Mesenchymal stem cell (in vitro differentiated cells and primary cell): Measurements from ENCODE around the gene LARP1B.
A peak's percentile ranks its signal among the peaks of the same experiment; 100 is the strongest.
"Not testable (repeated sequence)": the region's sequence is repeated elsewhere in the genome, so short reads cannot be mapped to it uniquely, and the experiment has no call there.

ENCODE experiments used
- DNase-seq: peaks from one replicate; pipeline ENCODE4 v3.0.0-alpha.2; 2013
- H2AFZ ChIP-seq: one replicate; pipeline ENCODE4 v1.6.1; 2013; ENCODE audit warnings: low read depth, mild to moderate bottlenecking, control low read depth, inconsistent platforms, low read length, moderate library complexity
- H2AK5ac ChIP-seq: 2 replicates; pipeline ENCODE4 v1.6.1; 2013; ENCODE audit warnings: low read length, moderate library complexity, mild to moderate bottlenecking, inconsistent platforms; ENCODE audit not compliant: severe bottlenecking
- H2BK120ac ChIP-seq: one replicate; pipeline ENCODE4 v1.6.1; 2013; ENCODE audit warnings: low read depth, mild to moderate bottlenecking, inconsistent platforms, low read length, moderate library complexity
- H2BK12ac ChIP-seq, 2 experiments: one replicate each; pipeline ENCODE4 v1.6.1; 2013; ENCODE audit warnings: inconsistent platforms in 2 of 2, low read length in 2 of 2, mild to moderate bottlenecking in 2 of 2, moderate library complexity in 2 of 2, control low read depth in 1 of 2
- H2BK15ac ChIP-seq: one replicate; pipeline ENCODE4 v1.6.1; 2013; ENCODE audit warnings: mild to moderate bottlenecking, low read depth, inconsistent platforms; ENCODE audit not compliant: poor library complexity, severe bottlenecking
- H2BK5ac ChIP-seq: 2 replicates; pipeline ENCODE4 v1.6.1; 2013; ENCODE audit warnings: low read depth, mild to moderate bottlenecking, low read length, control low read depth, inconsistent platforms; ENCODE audit not compliant: poor library complexity, severe bottlenecking
- H3K14ac ChIP-seq, 2 experiments: one replicate each; pipeline ENCODE4 v1.6.1; 2013; ENCODE audit warnings: inconsistent platforms in 2 of 2, low read length in 2 of 2, control low read depth in 1 of 2, mild to moderate bottlenecking in 1 of 2, moderate library complexity in 1 of 2
- H3K18ac ChIP-seq, 2 experiments: one replicate each; pipeline ENCODE4 v1.6.1; 2013; ENCODE audit warnings: inconsistent platforms in 2 of 2, low read length in 2 of 2, control low read depth in 1 of 2, low read depth in 1 of 2, mild to moderate bottlenecking in 1 of 2
- H3K23ac ChIP-seq, 2 experiments: one replicate each; pipeline ENCODE4 v1.6.1; 2013; ENCODE audit warnings: inconsistent platforms in 2 of 2, low read length in 2 of 2, mild to moderate bottlenecking in 2 of 2, moderate library complexity in 2 of 2, control low read depth in 1 of 2
- H3K27ac ChIP-seq: 2 replicates; pipeline ENCODE4 v1.5.1; 2013; ENCODE audit warnings: mild to moderate bottlenecking, moderate library complexity, low read length, control low read depth, inconsistent platforms; ENCODE audit not compliant: poor library complexity, severe bottlenecking
- H3K27me3 ChIP-seq, 2 experiments: 2 replicates each; pipeline versions ENCODE4 v1.6.1 to v1.7.0; 2013; ENCODE audit warnings: low read length in 2 of 2, mild to moderate bottlenecking in 2 of 2, moderate library complexity in 2 of 2, control low read depth in 1 of 2, inconsistent platforms in 1 of 2; ENCODE audit not compliant: control insufficient read depth in 1 of 2, insufficient read depth in 1 of 2
- H3K36me3 ChIP-seq, 2 experiments: 2 replicates each; pipeline versions ENCODE4 v1.6.1 to v1.7.0; 2013; ENCODE audit warnings: low read length in 2 of 2, control low read depth in 1 of 2, inconsistent platforms in 1 of 2, low read depth in 1 of 2, mild to moderate bottlenecking in 1 of 2; ENCODE audit not compliant: insufficient read depth in 2 of 2, control insufficient read depth in 1 of 2
- H3K4ac ChIP-seq, 2 experiments: one replicate each; pipeline ENCODE4 v1.6.1; 2013; ENCODE audit warnings: inconsistent platforms in 2 of 2, low read length in 2 of 2, mild to moderate bottlenecking in 2 of 2, moderate library complexity in 2 of 2, control low read depth in 1 of 2, low read depth in 1 of 2
- H3K4me1 ChIP-seq: 2 replicates; pipeline ENCODE4 v1.6.1; 2013; ENCODE audit warnings: low read depth, low read length, control low read depth; ENCODE audit not compliant: control insufficient read depth, insufficient read depth
- H3K4me2 ChIP-seq: 2 replicates; pipeline ENCODE4 v1.6.1; 2013; ENCODE audit warnings: low read length, mild to moderate bottlenecking, inconsistent platforms; ENCODE audit not compliant: poor library complexity, severe bottlenecking
- H3K4me3 ChIP-seq, 2 experiments: 2 replicates each; pipeline versions ENCODE4 v1.5.1 to v1.7.0; 2013; ENCODE audit warnings: low read length in 2 of 2, mild to moderate bottlenecking in 2 of 2, control low read depth in 1 of 2, low read depth in 1 of 2; ENCODE audit not compliant: insufficient read depth in 1 of 2
- H3K79me1 ChIP-seq: replicated peaks from 2 replicates; pipeline ENCODE4 v1.6.1; 2013; ENCODE audit warnings: mild to moderate bottlenecking, control low read depth, low read length, inconsistent platforms; ENCODE audit not compliant: poor library complexity, severe bottlenecking
- H3K9ac ChIP-seq: 2 replicates; pipeline ENCODE4 v1.7.0; 2013; ENCODE audit warnings: mild to moderate bottlenecking, low read length, moderate library complexity
- H3K9me3 ChIP-seq: 2 replicates; pipeline ENCODE4 v1.7.0; 2013; ENCODE audit warnings: mild to moderate bottlenecking, low read length; ENCODE audit not compliant: control insufficient read depth
- H4K8ac ChIP-seq: one replicate; pipeline ENCODE4 v1.6.1; 2013; ENCODE audit warnings: inconsistent platforms, mild to moderate bottlenecking, low read length, moderate library complexity
- H4K91ac ChIP-seq: one replicate; pipeline ENCODE4 v1.6.1; 2013; ENCODE audit warnings: mild to moderate bottlenecking, low read length, inconsistent platforms
- WGBS: methylation state at CpG from one replicate; pipeline ENCODE4 v1.1.7; 2013; ENCODE audit warnings: mixed read lengths; 5-methylcytosine and 5-hydroxymethylcytosine counted together

The LARP1B gene

DNA sequence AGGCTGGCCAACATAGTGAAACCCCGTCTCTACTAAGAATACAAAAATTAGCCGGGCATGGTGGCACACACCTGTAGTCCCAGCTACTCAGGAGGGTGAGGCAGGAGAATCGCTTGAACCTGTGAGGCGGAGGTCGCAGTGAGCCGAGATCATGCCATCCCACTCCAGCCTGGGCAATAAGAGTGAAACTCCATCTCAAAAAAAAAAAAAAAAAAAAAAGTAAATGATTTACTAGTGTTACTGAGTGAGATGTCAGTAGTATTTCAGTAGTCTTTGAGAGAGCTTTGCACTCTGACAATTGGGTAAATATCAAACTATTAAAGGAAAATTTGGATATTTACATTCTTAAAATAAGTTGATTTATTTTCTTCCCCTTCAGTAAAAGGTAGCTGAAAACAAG is 34.2 kb downstream of the LARP1B start:
- not testable (repeated sequence) for H3K4me3 ChIP-seq, H3K4me1 ChIP-seq, H2BK120ac ChIP-seq, H4K91ac ChIP-seq, DNase-seq, H4K8ac ChIP-seq, H3K27ac ChIP-seq, H3K4me2 ChIP-seq, H2AFZ ChIP-seq, H3K14ac ChIP-seq, H3K9ac ChIP-seq, H3K79me1 ChIP-seq, H3K18ac ChIP-seq, H3K23ac ChIP-seq, H3K4ac ChIP-seq, H3K9me3 ChIP-seq, H3K27me3 ChIP-seq, H2BK12ac ChIP-seq, H2BK15ac ChIP-seq, H2AK5ac ChIP-seq, H2BK5ac ChIP-seq
- 100% methylated on average over 1 of the region's 6 CpGs for WGBS
- peaks cover 22 to 24% of the 10 kb centered on the region in 2 experiments for H3K36me3 ChIP-seq

DNA sequence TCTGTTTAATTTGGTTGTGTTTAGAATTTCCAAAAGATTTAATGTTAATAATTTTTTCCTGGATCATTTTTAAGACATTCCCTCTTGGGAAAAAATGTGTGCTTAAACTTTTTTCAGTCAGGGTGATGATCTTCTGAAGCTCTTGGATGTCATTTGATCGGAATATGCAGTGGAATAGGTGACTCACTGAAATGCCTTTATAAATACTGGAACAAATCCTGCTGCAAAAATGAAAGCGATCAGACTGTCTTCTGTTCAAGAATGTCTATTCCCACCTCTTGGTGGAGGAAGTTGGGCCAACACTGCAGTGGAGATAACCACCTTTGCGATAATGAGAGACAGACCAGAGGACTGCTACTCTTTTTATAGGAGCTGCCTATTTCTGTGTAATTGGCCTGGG is 46.7 kb downstream of the LARP1B start:
- H2AFZ ChIP-seq, result no peak overlapping the region
- no peak overlapping the region for H3K4me2 ChIP-seq
- no peak overlapping the region for H2BK12ac ChIP-seq
- H3K79me1 ChIP-seq, result no peaks in the 10 kb centered on the region
- H3K9ac ChIP-seq, result no peak overlapping the region
- H3K4me1 ChIP-seq, result no peaks in the 10 kb centered on the region
- no peak overlapping the region for H2AK5ac ChIP-seq
- DNase-seq, result peak; percentile 29
- H3K36me3 ChIP-seq, result peaks cover 5 to 25% of the 10 kb centered on the region in 2 experiments
- no peaks in the 10 kb centered on the region for H3K27me3 ChIP-seq
- H3K23ac ChIP-seq, result no peak overlapping the region
- no peak overlapping the region for H3K27ac ChIP-seq
- H3K18ac ChIP-seq, result no peak overlapping the region
- no peak overlapping the region for H4K91ac ChIP-seq
- H3K4me3 ChIP-seq, result no peak overlapping the region
- no peak overlapping the region for H3K4ac ChIP-seq
- H2BK5ac ChIP-seq, result no peak overlapping the region
- H2BK120ac ChIP-seq, result no peak overlapping the region
- H4K8ac ChIP-seq, result no peak overlapping the region
- H3K14ac ChIP-seq, result no peak overlapping the region
- 92% methylated on average over 3 of the region's 3 CpGs for WGBS
- H2BK15ac ChIP-seq, result no peak overlapping the region
- no peaks in the 10 kb centered on the region for H3K9me3 ChIP-seq

DNA sequence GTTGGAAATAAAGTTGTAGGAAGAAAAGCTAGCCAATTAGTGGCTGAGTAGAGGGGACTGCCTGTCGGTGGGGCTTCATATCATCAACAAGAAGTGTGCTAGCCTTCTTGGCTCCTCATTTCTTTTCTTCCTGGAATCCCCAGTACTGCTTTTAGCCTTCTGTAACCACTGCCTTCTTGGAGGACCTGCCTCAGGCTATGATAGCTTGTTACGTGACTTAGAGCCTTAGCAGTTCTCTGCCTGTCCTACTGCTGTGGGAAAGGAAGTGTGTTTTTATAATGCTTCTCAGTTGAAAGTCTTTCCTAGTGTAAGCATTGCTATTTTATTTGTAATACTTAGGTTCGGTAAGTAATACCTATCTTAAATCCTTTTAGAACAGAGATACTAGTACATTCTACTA is 61.9 kb downstream of the LARP1B start:
- no peaks in the 10 kb centered on the region for H3K4me1 ChIP-seq
- no peaks in the 10 kb centered on the region for H3K9me3 ChIP-seq
- no peak overlapping the region for H2BK12ac ChIP-seq
- H2AFZ ChIP-seq, result no peak overlapping the region
- no peak overlapping the region for H2BK15ac ChIP-seq
- H4K91ac ChIP-seq, result no peak overlapping the region
- no peak overlapping the region for H2BK120ac ChIP-seq
- H3K27ac ChIP-seq, result no peak overlapping the region
- no peak overlapping the region for H3K4me2 ChIP-seq
- no peak overlapping the region for H3K23ac ChIP-seq
- 94% methylated on average over 2 of the region's 3 CpGs for WGBS
- no peak overlapping the region for H3K18ac ChIP-seq
- DNase-seq, result peak; percentile 23
- peaks cover 3 to 26% of the 10 kb centered on the region in 2 experiments for H3K36me3 ChIP-seq
- no peaks in the 10 kb centered on the region for H3K27me3 ChIP-seq
- H3K4ac ChIP-seq, result no peak overlapping the region
- H4K8ac ChIP-seq, result no peak overlapping the region
- H2BK5ac ChIP-seq, result no peak overlapping the region
- no peaks in the 10 kb centered on the region for H3K79me1 ChIP-seq
- no peak overlapping the region for H3K9ac ChIP-seq
- H2AK5ac ChIP-seq, result no peak overlapping the region
- no peak overlapping the region for H3K4me3 ChIP-seq
- H3K14ac ChIP-seq, result no peak overlapping the region

DNA sequence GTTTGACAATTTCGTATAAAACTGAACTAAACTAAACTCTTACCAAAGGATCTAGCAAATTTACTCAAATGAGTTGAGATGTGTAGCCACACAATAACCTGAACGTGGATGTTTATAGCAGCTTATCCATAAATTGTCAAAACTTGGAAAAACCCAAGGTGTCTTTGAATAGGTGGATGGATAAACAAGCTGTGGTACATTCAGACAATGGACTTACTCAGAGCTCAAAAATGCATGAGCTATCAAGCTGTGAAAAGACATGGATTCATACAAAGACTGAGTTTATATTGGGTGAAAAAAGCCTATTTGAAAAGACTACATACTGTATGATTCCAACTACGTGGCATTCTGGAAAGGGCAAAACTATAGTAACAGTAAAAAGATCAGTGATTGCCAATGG is 69.5 kb downstream of the LARP1B start:
- no peak overlapping the region for H2BK15ac ChIP-seq
- 92% methylated on average over 2 of the region's 3 CpGs for WGBS
- H3K23ac ChIP-seq, result no peak overlapping the region
- DNase-seq, result no peak
- H3K4ac ChIP-seq, result no peak overlapping the region
- H3K27me3 ChIP-seq, result no peaks in the 10 kb centered on the region
- H3K18ac ChIP-seq, result no peak overlapping the region
- no peak overlapping the region for H3K4me3 ChIP-seq
- no peak overlapping the region for H2BK5ac ChIP-seq
- H3K9me3 ChIP-seq, result peaks cover 4% of the 10 kb centered on the region
- peaks cover 4% of the 10 kb centered on the region for H3K79me1 ChIP-seq
- no peak overlapping the region for H4K91ac ChIP-seq
- no peak overlapping the region for H3K4me2 ChIP-seq
- no peak overlapping the region for H3K27ac ChIP-seq
- no peak overlapping the region for H2BK120ac ChIP-seq
- no peak overlapping the region for H3K14ac ChIP-seq
- no peaks in the 10 kb centered on the region for H3K4me1 ChIP-seq
- no peak overlapping the region for H2AFZ ChIP-seq
- no peak overlapping the region for H2BK12ac ChIP-seq
- no peak overlapping the region for H3K9ac ChIP-seq
- no peak overlapping the region for H4K8ac ChIP-seq
- no peak overlapping the region for H2AK5ac ChIP-seq
- H3K36me3 ChIP-seq, result peaks cover 2 to 3% of the 10 kb centered on the region in 2 experiments
